Stimulated activated naive CD4-positive, alpha-beta T cell (primary cell): Measurements from ENCODE around the gene GARIN6.
"Not testable (repeated sequence)": the region's sequence is repeated elsewhere in the genome, so short reads cannot be mapped to it uniquely, and the experiment has no call there.

Experiments
- DNase-seq, 6 experiments: peaks; one replicate each; lab custom pipeline; 2025; lab: John Stamatoyannopoulos, UW

The GARIN6 gene

DNA sequence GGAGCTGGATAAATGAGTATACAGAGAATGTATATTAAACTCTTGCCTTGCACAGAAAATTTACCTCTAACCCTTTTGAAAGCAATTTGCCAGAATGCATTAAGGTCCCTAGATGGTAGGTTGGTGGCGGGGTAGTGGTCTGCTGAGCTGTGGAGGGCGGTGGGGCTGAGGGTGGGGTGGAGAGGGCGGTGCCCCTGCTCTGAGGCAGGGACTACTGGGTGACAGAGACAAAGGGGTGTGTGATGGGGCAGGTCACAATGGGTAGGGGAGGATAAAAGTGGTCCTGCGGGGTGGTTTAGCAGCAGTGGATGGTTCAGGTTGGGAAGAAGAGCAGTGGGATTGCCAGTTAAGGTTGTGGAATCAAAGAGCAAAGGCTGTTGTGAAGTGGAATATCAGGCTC is at the start of gene GARIN6:
TSS of gene GARIN6 (plus strand) at position 301 of the 400 bp plus-strand sequence. CDS start 422 bp downstream, outside the sequence.
- DNase-seq: no peak

DNA sequence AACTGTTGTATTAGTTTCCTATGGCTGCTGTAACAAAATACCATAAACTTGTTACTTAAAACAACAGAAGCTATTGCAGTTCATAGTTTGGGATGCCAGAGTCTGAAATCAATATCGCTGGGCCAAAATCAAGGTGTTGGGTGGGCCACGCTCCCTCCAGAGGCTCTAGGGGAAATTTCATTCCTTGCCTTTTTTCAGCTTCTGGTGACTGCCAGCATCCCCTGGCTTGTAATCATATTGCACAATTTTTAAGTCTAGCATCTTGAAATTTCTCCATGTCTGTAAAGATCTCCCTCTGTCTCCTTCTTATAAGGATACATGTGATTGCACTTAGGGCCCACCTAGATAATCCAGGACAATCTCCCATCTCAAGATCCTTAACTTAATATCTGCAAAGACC is 48.8 kb upstream of the GARIN6 start:
- no peak for DNase-seq

DNA sequence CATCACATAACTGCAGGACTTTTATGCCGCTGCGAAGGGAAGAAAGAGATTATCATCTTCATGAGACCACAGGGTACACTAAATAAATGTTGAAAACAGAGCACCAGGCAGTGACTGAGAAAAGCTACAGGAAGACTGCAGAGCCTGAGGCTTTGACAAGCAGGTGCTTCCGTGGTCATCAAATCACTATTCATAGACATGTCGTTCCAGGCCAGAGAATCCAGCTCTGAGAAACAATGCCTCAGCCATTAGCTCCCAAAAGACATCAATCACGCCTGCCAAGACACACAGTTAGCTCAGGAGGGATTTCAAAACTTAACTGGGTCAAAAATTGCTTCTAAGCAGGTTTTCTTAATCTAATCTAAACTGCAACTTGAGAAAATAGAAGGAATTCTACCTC is 47.2 kb upstream of the GARIN6 start:
- no peak for DNase-seq

- DNase-seq: no peak
These were observed 37.9 kb upstream of the GARIN6 start for GRCh38 chr12:99609455-99610181.

GRCh38 chr12:99611117-99611516 is 36.4 kb upstream of the GARIN6 start:
- DNase-seq: no peak

DNA sequence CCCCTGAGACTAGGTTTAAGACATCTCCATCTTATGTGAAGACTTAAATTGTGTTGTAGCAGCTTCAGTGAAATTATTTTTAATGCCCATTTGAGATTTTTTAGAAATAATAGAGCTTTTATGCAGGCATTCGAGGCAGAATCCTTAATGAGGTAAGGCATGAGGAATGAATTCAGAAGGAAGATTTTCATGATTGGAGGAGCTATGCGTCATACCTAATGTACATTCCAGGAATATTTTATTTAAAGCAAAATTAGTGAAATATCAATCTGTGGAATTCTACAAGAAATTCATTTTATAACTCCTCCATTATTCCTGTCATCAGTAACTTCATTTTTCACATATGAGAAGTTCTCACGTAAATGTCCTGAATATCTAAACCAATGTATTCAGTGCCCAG is 36.0 kb upstream of the GARIN6 start:
- DNase-seq: no peak

DNA sequence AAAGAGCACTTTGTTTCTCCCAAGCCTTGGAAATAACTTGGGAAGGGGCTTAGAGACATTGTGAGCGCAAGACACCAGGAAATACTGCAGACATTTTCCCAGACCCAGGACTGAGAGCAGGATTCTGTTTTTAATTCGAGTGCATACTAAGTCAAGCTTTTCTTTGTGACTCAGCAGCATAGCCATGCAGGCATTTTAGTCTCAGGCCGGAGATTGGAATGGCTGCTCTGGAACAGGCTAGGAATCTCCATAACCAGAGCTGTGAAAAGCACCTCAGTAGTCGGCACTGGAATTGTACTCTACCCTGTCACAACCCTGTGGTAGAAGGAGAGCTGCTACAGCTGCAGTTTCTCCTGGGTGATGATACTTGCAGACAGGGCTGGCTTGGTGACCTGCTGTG is 28.9 kb upstream of the GARIN6 start:
- DNase-seq: no peak

- no peak for DNase-seq
These were observed 28.0 kb upstream of the GARIN6 start for GRCh38 chr12:99619389-99620158.

- no peak for DNase-seq
These were observed 27.4 kb upstream of the GARIN6 start for GRCh38 chr12:99620159-99620479.

- DNase-seq: not testable (repeated sequence)
These were observed 23.0 kb upstream of the GARIN6 start for GRCh38 chr12:99624591-99624990.

DNA sequence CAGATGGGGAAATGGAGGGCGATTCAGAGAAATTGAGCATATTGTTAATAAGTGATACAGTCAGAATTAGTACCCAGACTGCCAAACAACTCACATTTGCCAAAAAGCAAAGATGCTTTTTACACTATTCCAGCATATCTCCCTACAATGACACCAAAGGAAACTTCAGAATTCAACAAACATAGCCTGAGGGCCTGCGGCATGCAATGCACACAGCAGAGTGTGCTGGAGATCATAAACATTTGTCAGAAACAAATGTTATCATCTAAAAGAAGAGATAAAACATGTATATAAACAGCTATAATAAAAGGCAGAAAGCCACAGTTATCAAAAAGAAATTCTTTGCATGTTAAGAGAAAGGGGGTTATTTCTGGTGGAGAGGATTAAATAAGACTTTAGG is 20.1 kb upstream of the GARIN6 start:
- no peak for DNase-seq

DNA sequence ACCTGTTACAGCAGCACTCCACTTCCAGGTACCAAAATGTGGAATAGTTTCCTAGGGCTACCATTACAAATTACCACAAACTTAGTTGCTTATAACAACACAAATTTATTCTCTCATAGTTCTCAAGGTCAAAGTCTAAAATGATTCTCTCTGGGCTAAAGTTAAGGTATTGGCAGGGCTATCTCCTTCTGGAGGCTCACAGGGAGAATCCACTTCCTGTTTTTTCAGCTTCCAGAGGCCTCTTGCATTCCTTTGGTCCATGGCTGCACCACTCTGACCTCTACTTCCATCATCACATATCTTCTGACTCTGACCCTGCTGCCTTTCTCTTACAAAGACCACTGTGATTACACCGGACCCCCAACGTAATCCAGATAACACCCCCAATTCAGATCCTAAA is 2.9 kb upstream of the GARIN6 start:
- DNase-seq: no peak

DNA sequence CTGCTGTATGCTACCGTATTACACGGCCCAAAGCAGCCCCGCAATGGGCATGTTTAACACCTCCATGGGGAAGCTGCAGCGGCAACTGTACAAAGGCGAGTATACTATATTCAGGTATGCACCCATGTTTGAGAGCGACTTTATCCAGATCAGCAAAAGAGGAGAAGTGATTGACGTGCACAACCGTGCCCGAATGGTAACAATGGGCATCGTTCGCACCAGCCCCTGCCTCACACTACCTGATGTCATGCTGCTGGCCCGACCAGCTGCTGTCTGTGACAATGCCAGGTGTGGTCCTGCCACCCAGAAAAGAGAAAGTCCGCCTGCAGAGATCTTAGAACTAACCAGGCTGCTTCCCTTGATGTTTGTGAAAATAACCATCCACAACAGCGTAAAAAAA is 630 bp downstream of the GARIN6 start:
- no peak for DNase-seq

GRCh38 chr12:99649551-99649950 is 2.0 kb downstream of the GARIN6 start:
- DNase-seq: no peak

- no peak for DNase-seq
These were observed 11.3 kb downstream of the GARIN6 start for GRCh38 chr12:99658671-99659349.

GRCh38 chr12:99670635-99671034 is 23.1 kb downstream of the GARIN6 start:
- DNase-seq: no peak

DNA sequence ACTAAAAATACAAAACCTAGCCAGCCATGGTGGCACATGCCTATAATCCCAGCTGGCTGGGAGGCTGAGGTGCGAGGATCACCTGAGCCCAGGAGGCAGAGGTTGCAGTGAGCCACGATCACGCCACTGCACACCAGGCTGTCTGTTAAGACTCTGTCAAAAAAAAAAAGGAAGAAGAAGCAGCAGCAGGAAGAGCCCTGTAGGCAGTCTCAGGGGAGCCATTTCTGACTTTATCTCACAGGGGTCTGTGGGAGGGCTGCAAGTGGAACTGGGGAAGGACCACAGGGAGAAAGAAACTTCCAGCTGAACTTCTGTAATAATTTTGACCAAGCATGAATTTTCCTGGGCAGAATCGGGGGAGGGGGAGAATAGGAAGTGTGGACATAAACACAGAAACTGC is 32.7 kb downstream of the GARIN6 start:
- DNase-seq: no peak

- no peak for DNase-seq
These were observed 38.6 kb downstream of the GARIN6 start for GRCh38 chr12:99686142-99686541.

- DNase-seq: no peak
These were observed 47.5 kb downstream of the GARIN6 start for GRCh38 chr12:99695050-99695449.
